Activated CD8-positive, alpha-beta memory T cell treated with anti-CD3 and anti-CD28 coated beads, Interleukin-2, amount 10 ng/mL, durations not matched to agents 7 days and 5 days (primary cell): ENCODE data around the gene S100A2. TPM values are rescaled to one million over a fixed set of nuclear protein-coding genes. Genes with fewer than 3 reads are reported as not detected.
"Not testable (repeated sequence)": the region's sequence is repeated elsewhere in the genome, so short reads cannot be mapped to it uniquely, and the experiment has no call there.

Experiments used
- ATAC-seq: fragments of 150-1000 bp; cut with Tn5 transposase; one replicate; pipeline ENCODE4 v1.10.0; 2021; ENCODE audit warnings: moderate library complexity
- CTCF ChIA-PET: fragments of 350-600 bp; sonication (Branson Sonifier 250); formaldehyde crosslinking; loops from one replicate; lab custom pipeline; 2021; ENCODE audit warnings: antibody characterized with exemption; lab: Charles Lee
- DNase-seq: peaks from one replicate; pipeline ENCODE4 v3.0.0-alpha.2; 2020
- H3K27ac Mint-ChIP-seq: one replicate; pipeline ENCODE4 v1.8.0; 2021; ENCODE audit warnings: mild to moderate bottlenecking, mixed read lengths
- H3K27me3 Mint-ChIP-seq: one replicate; pipeline ENCODE4 v1.8.0; 2021; ENCODE audit warnings: mixed read lengths
- H3K36me3 Mint-ChIP-seq: one replicate; pipeline ENCODE4 v1.8.0; 2021; ENCODE audit warnings: mild to moderate bottlenecking, mixed read lengths
- H3K4me1 Mint-ChIP-seq: one replicate; pipeline ENCODE4 v1.8.0; 2021; ENCODE audit warnings: mixed read lengths
- H3K4me3 Mint-ChIP-seq: one replicate; pipeline ENCODE4 v1.8.0; 2021; ENCODE audit warnings: mild to moderate bottlenecking, moderate library complexity, mixed read lengths
- H3K9me3 Mint-ChIP-seq: one replicate; pipeline ENCODE4 v1.8.0; 2022; ENCODE audit warnings: low read depth, mixed read lengths
- total RNA-seq, 2 experiments: library from RNA; stranded (reverse); gene quantifications; one replicate each; pipeline ENCODE4 v1.2.3, GENCODE V29; 2021

S100A2 gene
- total RNA-seq, 2 experiments from 2014 or later: 0.50 to 0.96 TPM

- Mint-ChIP-seq H3K4me3 (no peak overlapping the region), H3K4me1 (peaks cover 13% of the 10 kb centered on the region), H3K9me3 (no peaks in the 10 kb centered on the region), H3K36me3 (peaks cover 3% of the 10 kb centered on the region), H3K27ac (no peak overlapping the region), H3K27me3 (no peaks in the 10 kb centered on the region)
- CTCF ChIA-PET: interaction anchor here (2.1 to 4.9 kb wide), 3 partner anchors 9 to 43 kb away, joined by 8 to 26 read pairs (median 15); partner anchors contain the start of gene S100A6
- no peak for DNase-seq
- ATAC-seq: no peak
These were observed 39.5 kb downstream of the S100A2 start for GRCh38 chr1:153526132-153526543.

GRCh38 chr1:153525088-153525728 lies 40.4 kb downstream of the S100A2 start:
- Mint-ChIP-seq H3K36me3 (peaks cover 3% of the 10 kb centered on the region), H3K27me3 (no peaks in the 10 kb centered on the region), H3K4me1 (peaks cover 7% of the 10 kb centered on the region), H3K27ac (no peak overlapping the region), H3K9me3 (no peaks in the 10 kb centered on the region), H3K4me3 (no peak overlapping the region)
- CTCF ChIA-PET: interaction anchor here (0.9 to 4.9 kb wide), 6 partner anchors 7 to 44 kb away, joined by 3 to 26 read pairs (median 6); partner anchors contain the start of gene S100A6
- ATAC-seq (no peak), DNase-seq (no peak)

GRCh38 chr1:153522353-153523048 lies 43.1 kb downstream of the S100A2 start:
- H3K9me3 Mint-ChIP-seq, H3K27me3 Mint-ChIP-seq, H3K4me3 Mint-ChIP-seq, H3K36me3 Mint-ChIP-seq, ATAC-seq, H3K4me1 Mint-ChIP-seq, DNase-seq: not testable (repeated sequence)
- H3K27ac Mint-ChIP-seq: peak overlapping the region; percentile 60
- CTCF ChIA-PET: interaction anchor here (1.8 to 4.9 kb wide), 2 partner anchors 10 to 12 kb away, joined by 11 to 26 read pairs; no protein-coding TSS in a partner anchor

GRCh38 chr1:153521808-153522207 lies 43.8 kb downstream of the S100A2 start:
- not testable (repeated sequence) for H3K4me1 Mint-ChIP-seq, DNase-seq, H3K4me3 Mint-ChIP-seq, H3K27me3 Mint-ChIP-seq, H3K27ac Mint-ChIP-seq, H3K9me3 Mint-ChIP-seq, H3K36me3 Mint-ChIP-seq, ATAC-seq
- CTCF ChIA-PET: interaction anchor here (1.5 to 4.9 kb wide), 5 partner anchors 11 to 24 kb away, joined by 5 to 26 read pairs (median 11); partner anchors contain the start of gene S100A4

- Mint-ChIP-seq H3K9me3 (no peaks in the 10 kb centered on the region), H3K4me1 (peaks cover 11% of the 10 kb centered on the region), H3K4me3 (no peak overlapping the region), H3K36me3 (peaks cover 1% of the 10 kb centered on the region), H3K27ac (no peak overlapping the region), H3K27me3 (no peaks in the 10 kb centered on the region)
- ATAC-seq: no peak
- peak; percentile 33 for DNase-seq
- CTCF ChIA-PET: interaction anchor here (0.6 to 2.8 kb wide), 11 partner anchors 10 to 114 kb away, joined by 3 to 20 read pairs (median 4); partner anchors contain the start of genes S100A2, S100A4 and S100A5
These were observed 44.7 kb downstream of the S100A2 start for GRCh38 chr1:153520818-153521476.

GRCh38 chr1:153520137-153520691 lies 45.4 kb downstream of the S100A2 start:
- not testable (repeated sequence) for DNase-seq, ATAC-seq, H3K27me3 Mint-ChIP-seq, H3K27ac Mint-ChIP-seq, H3K4me3 Mint-ChIP-seq, H3K9me3 Mint-ChIP-seq, H3K36me3 Mint-ChIP-seq
- peaks cover 13% of the 10 kb centered on the region for H3K4me1 Mint-ChIP-seq
- CTCF ChIA-PET: interaction anchor here (0.6 to 2.8 kb wide), 9 partner anchors 9 to 115 kb away, joined by 3 to 20 read pairs (median 4); partner anchors contain the start of genes S100A2, S100A4 and S100A5

DNA sequence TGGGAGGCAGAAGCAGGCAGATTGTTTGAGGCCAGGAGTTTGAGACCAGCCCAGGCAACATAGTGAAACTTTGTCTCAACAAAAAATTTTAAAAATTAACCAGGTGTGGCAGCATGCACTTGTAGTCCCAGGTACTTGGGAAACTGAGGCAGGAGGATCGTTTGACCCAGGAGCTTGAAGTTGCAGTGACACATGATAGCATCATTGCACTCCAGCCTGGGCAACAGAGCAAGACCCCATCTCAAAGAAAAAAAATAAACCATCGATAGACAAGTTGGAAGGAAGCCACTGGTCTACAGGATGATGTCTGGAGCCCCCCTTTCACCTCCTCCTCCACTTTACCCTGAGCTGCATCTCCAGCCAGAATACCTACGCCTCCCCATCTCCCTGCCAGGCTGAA lies 46.4 kb downstream of the S100A2 start:
- ATAC-seq: no peak
- Mint-ChIP-seq H3K9me3 (no peaks in the 10 kb centered on the region), H3K27me3 (no peaks in the 10 kb centered on the region), H3K4me1 (peaks cover 13% of the 10 kb centered on the region), H3K4me3 (no peak overlapping the region), H3K27ac (no peak overlapping the region), H3K36me3 (peaks cover 1% of the 10 kb centered on the region)
- no peak for DNase-seq
- CTCF ChIA-PET: interaction anchor here (1.4 to 2.8 kb wide), 3 partner anchors 8 to 116 kb away, joined by 3 to 20 read pairs (median 4); partner anchors contain the start of gene S100A2

DNA sequence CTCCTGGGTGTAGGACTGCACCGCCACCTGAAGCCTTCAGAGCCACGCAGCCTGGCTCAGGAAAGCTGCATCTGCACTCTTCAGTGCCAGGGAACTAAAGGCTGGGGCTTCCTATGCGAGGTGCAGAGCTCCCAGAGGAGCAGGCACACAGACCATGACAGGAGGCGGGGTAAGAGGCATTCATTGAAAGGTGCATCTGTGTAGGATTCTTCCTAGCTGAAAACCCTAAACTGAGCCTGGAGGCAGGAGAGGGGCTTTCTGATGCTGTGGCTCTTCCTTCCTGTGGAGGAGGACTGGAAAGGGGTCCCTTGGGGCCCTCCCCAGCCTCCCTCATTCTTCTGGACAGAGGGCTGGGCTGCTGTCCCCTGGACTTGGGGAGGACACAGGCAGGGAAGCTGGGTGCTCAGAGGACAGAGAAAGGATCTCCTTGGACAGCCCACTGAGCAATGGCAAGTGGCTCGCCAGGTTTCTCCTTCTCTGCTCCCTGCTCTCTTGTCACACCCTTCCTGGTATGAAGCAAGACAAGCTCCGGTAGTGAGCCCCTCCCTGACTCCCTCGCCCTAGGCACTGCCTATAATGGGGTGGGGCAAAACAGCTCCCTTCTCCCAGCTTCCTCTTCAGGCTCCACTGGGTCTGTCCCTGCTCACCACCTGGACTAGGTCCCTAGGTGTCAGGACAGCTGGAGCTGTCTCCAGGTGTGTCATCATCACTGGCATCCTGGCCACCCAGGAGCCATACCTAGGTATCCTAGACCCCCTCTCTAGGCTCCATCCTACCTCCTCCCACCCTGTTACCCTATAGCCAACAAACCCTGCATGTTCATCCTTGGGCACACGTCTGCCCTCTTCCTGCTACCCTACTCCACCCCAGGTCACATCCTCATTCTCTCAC lies 49.9 kb downstream of the S100A2 start:
- Mint-ChIP-seq H3K27ac (no peak overlapping the region), H3K9me3 (no peaks in the 10 kb centered on the region), H3K4me3 (no peak overlapping the region), H3K4me1 (peaks cover 21% of the 10 kb centered on the region), H3K27me3 (no peaks in the 10 kb centered on the region), H3K36me3 (no peaks in the 10 kb centered on the region)
- ATAC-seq: no peak
- CTCF ChIA-PET: interaction anchor here (0.9 to 2.2 kb wide), 6 partner anchors 12 to 234 kb away, joined by 3 to 18 read pairs (median 4); no protein-coding TSS in a partner anchor
- no peak for DNase-seq

DNA sequence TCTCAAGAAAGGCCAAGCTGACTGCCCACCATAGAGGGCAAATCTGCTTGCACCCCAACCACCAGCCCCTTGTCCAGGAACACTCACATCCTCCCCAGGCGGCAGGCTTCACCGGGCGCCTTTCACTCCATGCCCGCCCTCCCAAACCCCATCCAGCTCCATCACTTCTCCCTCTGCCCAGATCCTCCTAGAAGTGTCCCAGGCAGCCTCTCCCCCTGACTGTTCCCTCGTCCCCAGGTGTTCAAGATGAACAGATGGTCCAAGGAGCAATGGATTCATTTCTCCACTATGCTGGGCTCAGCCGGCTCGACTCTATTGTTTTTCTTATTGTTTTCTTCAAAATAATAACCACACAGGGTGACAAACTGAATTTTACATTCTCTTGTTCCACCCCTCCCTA lies 52.0 kb downstream of the S100A2 start:
- DNase-seq (no peak), ATAC-seq (no peak)
- Mint-ChIP-seq H3K27ac (no peak overlapping the region), H3K4me3 (no peak overlapping the region), H3K27me3 (no peaks in the 10 kb centered on the region), H3K9me3 (no peaks in the 10 kb centered on the region), H3K4me1 (peaks cover 28% of the 10 kb centered on the region), H3K36me3 (no peaks in the 10 kb centered on the region)
- CTCF ChIA-PET: interaction anchor here (2.3 to 8.8 kb wide), 2 partner anchors 19 to 57 kb away, joined by 13 to 167 read pairs; no protein-coding TSS in a partner anchor

DNA sequence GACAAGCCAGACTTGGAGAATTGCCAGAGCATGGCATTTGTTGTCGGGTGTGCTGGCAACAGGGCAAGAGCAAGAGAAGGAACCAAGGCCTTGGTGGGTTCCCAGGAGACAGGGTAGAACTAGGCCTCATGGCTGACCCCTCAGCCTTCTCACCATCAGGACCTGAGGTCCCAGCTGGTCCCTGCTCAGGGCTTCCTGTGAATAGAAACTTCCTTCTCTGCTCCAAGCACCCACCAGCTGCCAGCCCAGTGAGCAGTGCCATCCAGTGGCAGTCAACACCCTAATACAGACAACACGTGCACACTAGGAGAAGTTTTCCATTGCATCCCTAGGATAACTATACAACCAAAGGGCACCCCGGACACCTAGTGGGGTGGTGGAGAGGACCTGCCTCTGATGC lies 52.6 kb downstream of the S100A2 start:
- Mint-ChIP-seq H3K9me3 (no peaks in the 10 kb centered on the region), H3K4me1 (peaks cover 25% of the 10 kb centered on the region), H3K27me3 (no peaks in the 10 kb centered on the region), H3K4me3 (no peak overlapping the region), H3K36me3 (no peaks in the 10 kb centered on the region), H3K27ac (no peak overlapping the region)
- ATAC-seq: no peak
- CTCF ChIA-PET: interaction anchor here (2.3 to 8.8 kb wide), 2 partner anchors 20 to 58 kb away, joined by 13 to 167 read pairs; no protein-coding TSS in a partner anchor
- DNase-seq: peak; percentile 25
